ENCODE measurements around the gene CCND3.

CCND3 gene

DNA sequence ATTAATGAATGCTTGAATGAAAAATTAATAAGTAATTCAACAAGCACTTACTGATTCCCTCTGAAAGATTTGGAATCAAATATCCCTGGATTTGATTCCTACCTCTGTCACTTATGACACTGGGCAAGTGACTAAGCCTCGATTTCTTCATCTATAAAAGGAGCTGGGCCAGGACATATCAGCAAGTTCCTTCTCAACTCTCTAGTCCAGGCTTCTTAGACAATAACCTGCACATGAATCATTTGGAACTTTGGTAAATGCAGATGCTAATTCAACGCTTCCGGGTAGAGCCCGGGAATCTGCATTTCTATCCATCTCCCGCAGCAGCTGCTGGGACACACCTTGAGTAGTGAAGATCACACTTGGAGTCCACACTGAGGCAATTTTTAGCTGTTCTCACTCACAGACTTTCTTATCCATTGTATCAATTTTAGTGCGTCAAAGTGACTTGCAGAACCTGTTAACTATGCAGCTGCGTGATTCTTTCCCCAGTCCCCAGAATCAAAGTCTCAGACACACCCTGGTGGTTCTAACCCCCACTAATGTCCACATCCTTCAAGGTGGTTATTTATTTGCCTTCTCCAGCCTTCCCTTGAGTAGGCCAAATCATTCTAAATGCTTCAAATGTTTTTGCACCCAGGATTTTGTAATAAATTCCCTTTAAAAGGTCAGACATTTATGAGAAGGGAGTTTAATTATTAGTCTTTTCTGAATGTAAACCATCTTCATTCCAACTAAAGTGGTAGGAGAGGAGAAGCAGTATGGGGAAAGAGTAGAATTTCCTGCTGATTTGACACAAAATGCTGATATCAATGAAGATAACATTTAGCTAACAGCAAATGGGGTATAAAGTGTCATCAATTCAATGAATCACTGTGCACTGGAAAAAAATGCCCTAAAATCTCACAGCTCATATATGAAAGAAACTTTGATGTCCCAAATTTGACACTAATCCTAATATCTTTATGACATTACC, 26.0 kb upstream of the CCND3 start:
- no peak for TF ChIP-seq EZH2 (IDR thresholded peaks at IDR 0.05)
- no peak for TF ChIP-seq POLR2AphosphoS5 (IDR thresholded peaks at IDR 0.05; ENCODE audit: borderline replicate concordance, low read depth, low read length)
- no peak for TF ChIP-seq FOXP2 (optimal IDR thresholded peaks at IDR 0.05; ENCODE audit: control extremely low read depth, extremely low read length, insufficient read depth)
- Histone ChIP-seq H3K9me3 (ENCODE audit: low read depth, low read length) (no peaks in the 10 kb centered on the region), H3K36me3 (ENCODE audit: insufficient read depth, low read length) (no peaks in the 10 kb centered on the region), H3K27ac (no peak overlapping the region), H3K9ac (ENCODE audit: insufficient read length) (no peak overlapping the region), H3K4me3 (no peak overlapping the region)
- no peak for DNase-seq (ENCODE audit: low read depth, low spot score)

DNA sequence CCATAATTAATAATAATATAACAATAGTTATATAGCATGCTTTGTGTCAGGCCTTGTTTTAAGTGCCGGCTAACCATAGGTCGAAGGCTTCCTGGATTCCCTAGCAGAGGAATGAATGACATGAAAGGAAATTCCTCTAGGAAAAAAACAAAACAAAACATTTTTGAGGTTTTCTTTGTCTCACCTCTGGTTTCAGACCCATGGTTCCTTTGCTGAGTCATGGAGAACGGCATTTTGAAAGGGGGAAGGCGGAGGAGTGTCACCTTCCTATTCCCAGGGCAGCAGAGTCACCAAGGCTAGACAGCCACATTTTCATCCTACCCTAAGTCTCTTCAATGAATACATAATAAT, 25.3 kb upstream of the CCND3 start:
- DNase-seq (ENCODE audit: low read depth, low spot score): no peak
- H3K4me3 ChIP-seq: no peak overlapping the region
- no peaks in the 10 kb centered on the region for H3K36me3 ChIP-seq (ENCODE audit: insufficient read depth, low read length)
- H3K27ac ChIP-seq: no peak overlapping the region
- H3K9me3 ChIP-seq (ENCODE audit: low read depth, low read length): no peaks in the 10 kb centered on the region
- no peak overlapping the region for H3K9ac ChIP-seq (ENCODE audit: insufficient read length)
- no peak for TF ChIP-seq POLR2AphosphoS5 (IDR thresholded peaks at IDR 0.05; ENCODE audit: borderline replicate concordance, low read depth, low read length)
- no peak for TF ChIP-seq EZH2 (IDR thresholded peaks at IDR 0.05)
- TF ChIP-seq FOXP2 (optimal IDR thresholded peaks at IDR 0.05; ENCODE audit: control extremely low read depth, extremely low read length, insufficient read depth): no peak

DNA sequence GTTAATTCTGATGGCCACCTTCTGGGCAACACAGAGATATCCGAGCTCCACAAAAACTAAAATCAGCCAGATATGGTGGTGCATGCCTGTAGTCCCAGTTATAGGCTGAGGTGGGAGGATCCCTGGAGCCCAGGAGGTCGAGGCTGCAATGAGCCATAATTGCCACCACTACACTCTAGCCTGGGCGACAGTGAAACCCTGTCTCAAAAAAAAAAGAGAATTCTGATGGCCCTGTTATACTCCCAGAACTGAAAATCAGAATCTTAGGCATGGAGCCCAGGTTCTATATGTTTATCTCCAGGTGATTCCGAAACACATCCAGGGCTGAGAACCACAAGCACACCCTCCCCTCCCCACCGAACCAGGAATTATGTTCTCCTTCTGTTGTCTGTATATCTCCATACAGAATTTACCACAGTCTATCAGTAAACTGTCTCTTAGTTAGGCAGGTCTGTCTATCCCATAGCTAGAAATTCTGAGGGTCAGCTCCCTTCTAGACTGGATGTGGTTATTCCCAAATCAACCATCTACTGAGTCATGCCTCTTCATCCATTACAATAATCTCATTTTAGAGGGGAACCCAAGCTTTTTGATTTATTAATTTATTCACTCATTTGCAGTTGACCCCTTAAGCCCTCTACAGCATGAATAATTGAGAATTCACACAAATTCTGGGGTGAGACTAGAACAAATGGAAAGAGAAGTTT, 24.8 kb upstream of the CCND3 start:
- no peak overlapping the region for H3K9ac ChIP-seq (ENCODE audit: insufficient read length)
- TF ChIP-seq POLR2AphosphoS5 (IDR thresholded peaks at IDR 0.05; ENCODE audit: borderline replicate concordance, low read depth, low read length) (no peak), FOXP2 (optimal IDR thresholded peaks at IDR 0.05; ENCODE audit: control extremely low read depth, extremely low read length, insufficient read depth) (no peak), EZH2 (IDR thresholded peaks at IDR 0.05) (no peak)
- H3K27ac ChIP-seq: no peak overlapping the region
- H3K36me3 ChIP-seq (ENCODE audit: insufficient read depth, low read length): no peaks in the 10 kb centered on the region
- H3K9me3 ChIP-seq (ENCODE audit: low read depth, low read length): no peaks in the 10 kb centered on the region
- no peak for DNase-seq (ENCODE audit: low read depth, low spot score)
- H3K4me3 ChIP-seq: no peak overlapping the region

DNA sequence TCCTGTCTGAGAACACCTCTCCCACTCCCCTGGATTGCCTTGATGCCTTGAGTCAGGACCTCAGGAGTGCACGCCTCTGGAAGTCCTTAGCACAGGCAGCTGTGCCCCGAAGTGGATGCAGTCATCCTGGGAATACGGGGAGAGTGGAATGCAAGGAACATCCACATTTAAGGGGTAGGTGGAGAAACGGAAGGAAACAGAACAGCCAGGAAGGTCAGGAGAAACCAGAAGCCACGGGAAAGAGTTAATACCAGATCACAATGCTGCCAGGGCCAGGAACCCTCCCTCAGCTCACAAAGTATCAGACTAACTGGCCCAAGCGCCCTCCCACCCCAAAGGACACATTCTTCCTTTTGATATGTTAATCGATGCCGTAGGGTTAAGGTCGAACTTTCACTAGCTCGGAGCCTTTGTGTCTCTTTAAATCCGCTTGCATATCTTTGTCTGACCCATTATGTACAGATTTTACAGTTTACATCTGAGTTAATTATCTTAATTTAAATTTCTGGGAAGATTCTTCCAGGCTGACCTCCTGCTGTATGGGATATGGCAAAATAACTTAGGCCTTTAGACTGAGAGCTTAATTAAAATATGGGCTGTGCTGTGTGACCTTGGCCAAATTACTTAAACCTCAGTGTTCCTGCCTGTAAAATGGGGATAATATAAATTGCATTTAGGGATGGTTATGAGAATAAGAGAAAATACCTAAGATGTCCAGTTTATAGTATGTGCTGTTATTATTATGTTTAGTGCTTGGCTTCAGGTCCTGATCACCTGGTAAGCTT, 24.0 kb upstream of the CCND3 start:
- no peak overlapping the region for H3K27ac ChIP-seq
- H3K36me3 ChIP-seq (ENCODE audit: insufficient read depth, low read length): no peaks in the 10 kb centered on the region
- no peak overlapping the region for H3K4me3 ChIP-seq
- H3K9me3 ChIP-seq (ENCODE audit: low read depth, low read length): no peaks in the 10 kb centered on the region
- H3K9ac ChIP-seq (ENCODE audit: insufficient read length): no peak overlapping the region
- TF ChIP-seq POLR2AphosphoS5 (IDR thresholded peaks at IDR 0.05; ENCODE audit: borderline replicate concordance, low read depth, low read length) (no peak), FOXP2 (optimal IDR thresholded peaks at IDR 0.05; ENCODE audit: control extremely low read depth, extremely low read length, insufficient read depth) (no peak), EZH2 (IDR thresholded peaks at IDR 0.05) (no peak)
- no peak for DNase-seq (ENCODE audit: low read depth, low spot score)

DNA sequence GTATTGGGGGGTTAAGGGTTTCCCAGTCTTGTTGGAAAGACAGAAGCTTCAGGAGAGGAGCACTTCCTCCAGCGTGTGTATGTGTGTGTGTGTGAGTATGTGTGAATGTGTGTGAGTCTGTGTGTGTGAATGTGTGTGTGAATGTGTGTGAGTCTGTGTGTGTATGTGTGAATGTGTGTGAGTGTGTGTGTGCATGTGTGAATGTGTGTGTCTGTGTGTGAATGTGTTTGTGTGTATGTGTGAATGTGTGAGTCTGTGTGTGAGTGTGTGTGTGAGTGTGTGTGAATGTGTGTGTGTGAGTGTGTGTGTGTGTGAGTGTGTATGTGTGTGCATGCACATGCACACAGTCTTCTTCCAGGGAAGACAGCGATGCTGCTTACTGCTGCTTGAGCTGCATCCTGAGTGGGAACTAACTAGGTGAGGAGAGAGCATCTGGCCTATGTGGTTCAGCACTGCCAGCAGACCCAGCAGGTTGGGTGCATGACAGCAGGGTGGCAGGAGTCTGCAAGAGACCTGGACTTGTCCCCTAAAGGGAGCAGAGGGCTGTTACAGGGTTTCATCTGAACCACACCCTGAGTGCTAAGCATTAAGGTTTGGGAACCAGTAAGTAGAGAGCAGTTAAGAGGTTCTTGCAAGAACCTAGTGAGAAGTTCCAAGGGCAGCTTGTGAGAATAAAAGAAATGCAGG, 22.7 kb upstream of the CCND3 start:
- Histone ChIP-seq H3K9me3 (ENCODE audit: low read depth, low read length) (no peaks in the 10 kb centered on the region), H3K36me3 (ENCODE audit: insufficient read depth, low read length) (no peaks in the 10 kb centered on the region), H3K27ac (no peak overlapping the region), H3K9ac (ENCODE audit: insufficient read length) (no peak overlapping the region), H3K4me3 (no peak overlapping the region)
- DNase-seq (ENCODE audit: low read depth, low spot score): no peak
- TF ChIP-seq FOXP2 (optimal IDR thresholded peaks at IDR 0.05; ENCODE audit: control extremely low read depth, extremely low read length, insufficient read depth) (no peak), POLR2AphosphoS5 (IDR thresholded peaks at IDR 0.05; ENCODE audit: borderline replicate concordance, low read depth, low read length) (no peak), EZH2 (IDR thresholded peaks at IDR 0.05) (no peak)

DNA sequence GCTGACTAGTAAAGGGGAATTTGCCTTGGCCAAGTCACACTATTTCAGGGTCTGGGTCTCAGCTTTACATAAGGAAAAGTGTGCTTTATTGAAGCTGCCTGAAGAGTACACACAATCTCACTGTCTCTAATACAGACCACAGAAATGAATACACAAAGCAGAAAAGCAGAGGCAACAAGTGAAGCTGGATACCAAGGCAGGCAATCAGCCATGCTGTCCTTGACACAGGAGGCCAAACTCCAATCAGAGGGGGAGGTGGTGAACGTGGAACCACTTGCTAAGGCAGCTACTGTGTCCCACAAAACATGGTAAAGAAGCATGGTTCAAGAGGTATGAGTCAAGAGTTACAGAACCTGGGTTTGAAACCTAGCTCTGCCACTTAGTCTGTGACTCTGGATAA, 21.8 kb upstream of the CCND3 start:
- Histone ChIP-seq H3K36me3 (ENCODE audit: insufficient read depth, low read length) (no peaks in the 10 kb centered on the region), H3K9ac (ENCODE audit: insufficient read length) (no peak overlapping the region), H3K4me3 (no peak overlapping the region), H3K27ac (no peak overlapping the region), H3K9me3 (ENCODE audit: low read depth, low read length) (no peaks in the 10 kb centered on the region)
- no peak for DNase-seq (ENCODE audit: low read depth, low spot score)
- TF ChIP-seq EZH2 (IDR thresholded peaks at IDR 0.05) (no peak), POLR2AphosphoS5 (IDR thresholded peaks at IDR 0.05; ENCODE audit: borderline replicate concordance, low read depth, low read length) (no peak), FOXP2 (optimal IDR thresholded peaks at IDR 0.05; ENCODE audit: control extremely low read depth, extremely low read length, insufficient read depth) (no peak)

DNA sequence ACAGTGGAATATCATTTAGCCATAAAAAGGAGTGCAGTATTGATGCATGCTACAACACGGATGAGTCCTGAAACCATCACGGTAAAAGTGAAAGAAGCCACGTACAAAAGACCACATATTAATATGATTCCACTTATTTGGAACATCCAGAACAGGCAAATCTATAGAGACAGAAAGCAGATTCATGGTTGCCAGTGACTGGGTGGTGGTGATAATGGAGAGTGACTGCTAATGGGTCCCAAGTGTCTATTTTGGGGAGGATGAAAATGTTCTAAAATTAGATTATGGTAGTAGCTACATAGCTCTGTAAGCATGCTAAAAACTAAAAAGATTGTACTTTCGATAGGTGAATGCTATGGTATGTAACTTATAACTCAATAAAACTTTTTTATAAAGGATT, 18.4 kb upstream of the CCND3 start:
- H3K27ac ChIP-seq: no peak overlapping the region
- TF ChIP-seq EZH2 (IDR thresholded peaks at IDR 0.05): no peak
- no peak for TF ChIP-seq POLR2AphosphoS5 (IDR thresholded peaks at IDR 0.05; ENCODE audit: borderline replicate concordance, low read depth, low read length)
- TF ChIP-seq FOXP2 (optimal IDR thresholded peaks at IDR 0.05; ENCODE audit: control extremely low read depth, extremely low read length, insufficient read depth): no peak

More for the DNA sequence above, 18.4 kb upstream of the CCND3 start:
- Histone ChIP-seq H3K9ac (ENCODE audit: insufficient read length) (no peak overlapping the region), H3K4me3 (no peak overlapping the region), H3K36me3 (ENCODE audit: insufficient read depth, low read length) (no peaks in the 10 kb centered on the region), H3K9me3 (ENCODE audit: low read depth, low read length) (no peaks in the 10 kb centered on the region)
- no peak for DNase-seq (ENCODE audit: low read depth, low spot score)

Measured in SK-N-MC (cell line).